Spleen (tissue), 7 donors: ENCODE measurements around the gene ZNRF2.

Source experiments
- POLR2A ChIP-seq, 3 donors: fragments of 450-650 bp; IDR thresholded peaks; one replicate each; pipeline ENCODE4 v1.5.1; 2017; ENCODE audit warnings: antibody characterized with exemption in 3 of 3, mild to moderate bottlenecking in 1 of 3
- POLR2AphosphoS5 ChIP-seq, 3 donors: sonication (generic); formaldehyde crosslinking; IDR thresholded peaks; one replicate each; pipeline ENCODE4 v1.5.1; 2017; ENCODE audit warnings: antibody characterized with exemption in 3 of 3
- TF ChIP-seq, protein P1 (sequence below), 11 experiments: fragments of 200-600 bp in 7 of 11; fragments of 450-650 bp in 4 of 11; sonication (generic) in 4 of 11; IDR thresholded peaks in 8 of 11; conservative IDR thresholded peaks in 3 of 11; 1 replicate in 7 of 11; 2 replicates in 4 of 11; pipeline versions ENCODE4 v1.4.0 to v1.8.0; 2016 to 2021; ENCODE audit warnings: antibody characterized with exemption in 11 of 11, inconsistent platforms in 4 of 11, mild to moderate bottlenecking in 1 of 11
- donor health status: DM: no; HTN: no; CAD: no; lungs with moderate emphysema.
- donor health status: DM: no; HTN: no; CAD: no.
- donor health status: DM: no; HTN: no; CAD: no.

DNA sequence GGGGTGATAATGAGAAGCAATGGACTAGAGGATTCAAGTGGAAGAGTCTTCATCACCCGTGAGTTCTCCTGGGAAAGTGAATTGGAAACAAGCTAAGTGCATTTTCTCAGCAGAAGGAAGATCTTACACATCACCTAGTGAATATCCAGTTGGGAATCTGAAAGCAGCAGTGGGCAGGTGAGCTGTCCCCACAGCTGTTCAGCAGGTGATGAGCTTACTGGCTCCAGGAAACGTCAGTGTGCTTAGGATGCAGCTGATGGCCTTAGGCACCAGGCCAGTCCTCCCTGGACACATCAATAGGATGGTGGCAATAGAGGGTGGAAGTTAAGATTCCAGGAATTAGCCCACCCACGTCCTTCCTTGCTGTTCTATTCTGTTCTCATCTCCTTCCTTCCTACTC lies 127.5 kb downstream of the ZNRF2 start:
- TF ChIP-seq, protein P1, sequence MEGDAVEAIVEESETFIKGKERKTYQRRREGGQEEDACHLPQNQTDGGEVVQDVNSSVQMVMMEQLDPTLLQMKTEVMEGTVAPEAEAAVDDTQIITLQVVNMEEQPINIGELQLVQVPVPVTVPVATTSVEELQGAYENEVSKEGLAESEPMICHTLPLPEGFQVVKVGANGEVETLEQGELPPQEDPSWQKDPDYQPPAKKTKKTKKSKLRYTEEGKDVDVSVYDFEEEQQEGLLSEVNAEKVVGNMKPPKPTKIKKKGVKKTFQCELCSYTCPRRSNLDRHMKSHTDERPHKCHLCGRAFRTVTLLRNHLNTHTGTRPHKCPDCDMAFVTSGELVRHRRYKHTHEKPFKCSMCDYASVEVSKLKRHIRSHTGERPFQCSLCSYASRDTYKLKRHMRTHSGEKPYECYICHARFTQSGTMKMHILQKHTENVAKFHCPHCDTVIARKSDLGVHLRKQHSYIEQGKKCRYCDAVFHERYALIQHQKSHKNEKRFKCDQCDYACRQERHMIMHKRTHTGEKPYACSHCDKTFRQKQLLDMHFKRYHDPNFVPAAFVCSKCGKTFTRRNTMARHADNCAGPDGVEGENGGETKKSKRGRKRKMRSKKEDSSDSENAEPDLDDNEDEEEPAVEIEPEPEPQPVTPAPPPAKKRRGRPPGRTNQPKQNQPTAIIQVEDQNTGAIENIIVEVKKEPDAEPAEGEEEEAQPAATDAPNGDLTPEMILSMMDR (IDR thresholded peaks at IDR 0.05 in 8 of 11, conservative IDR thresholded peaks at IDR 0.05 in 3 of 11), result no peak
- TF ChIP-seq POLR2A (IDR thresholded peaks at IDR 0.05) (no peak), POLR2AphosphoS5 (IDR thresholded peaks at IDR 0.05) (no peak)
